ENCODE measurements around the gene FAF1. TPM values are rescaled to one million over a fixed set of nuclear protein-coding genes. Genes with fewer than 3 reads are reported as not detected.

Gene FAF1
- total and polyA plus RNA-seq, 2 of the 8 experiments (the other 6 are each of a cell fraction or from before 2014, with no cell fraction given): 10.8 to 65.9 TPM

- TF ChIP-seq SP1 (IDR thresholded peaks at IDR 0.05; ENCODE audit: low read depth, low read length): no peak
These were observed 325.8 kb downstream of the FAF1 start (continued) for GRCh38 chr1:50634251-50634650.

All from H1 (cell line).